ENCODE measurements around the gene RIMS4. TPM values are rescaled to one million over a fixed set of nuclear protein-coding genes. Genes with fewer than 3 reads are reported as not detected.
A peak's percentile ranks its signal among the peaks of the same experiment; 100 is the strongest.

The RIMS4 gene
- total RNA-seq, 1 experiment from 2014 or later, result 3.2 TPM

DNA sequence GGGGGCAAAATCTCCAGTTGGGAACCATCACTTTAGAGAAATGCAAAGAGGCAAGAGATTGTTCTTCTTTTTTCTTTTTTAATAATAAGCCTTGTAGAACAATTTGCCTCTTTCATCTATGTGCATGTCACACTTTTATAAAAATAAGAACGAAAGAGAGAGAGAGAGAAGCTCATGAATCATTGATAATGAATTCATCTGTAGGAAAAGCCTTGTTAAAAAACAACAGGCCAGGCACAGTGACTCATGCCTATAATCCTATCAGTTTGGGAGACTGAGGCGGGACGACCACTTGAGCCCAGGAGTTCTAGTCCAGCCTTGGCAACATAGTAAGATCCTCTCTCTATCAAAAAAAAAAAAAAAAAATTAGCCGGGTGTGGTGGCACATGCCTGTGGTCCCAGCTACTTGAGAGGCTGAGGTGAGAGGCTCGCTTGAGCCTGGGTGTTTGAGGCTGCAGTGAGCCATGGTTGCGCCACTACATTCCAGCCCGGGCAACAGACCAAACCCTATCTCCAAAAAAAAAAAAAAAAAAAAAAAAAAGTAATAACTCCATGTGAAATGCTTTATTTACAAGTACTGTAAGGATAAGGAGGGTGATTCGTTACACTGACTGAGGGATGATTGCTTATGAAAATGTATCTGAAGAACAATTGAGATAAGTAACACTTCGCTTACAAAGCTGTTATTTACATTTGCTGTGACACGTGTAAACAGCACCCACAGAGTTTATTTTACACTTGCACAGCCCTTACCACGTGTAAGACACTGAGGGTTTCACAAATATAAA, 89.2 kb downstream of the RIMS4 start:
- peak; percentile 79 for DNase-seq (ENCODE audit: low spot score)

DNA sequence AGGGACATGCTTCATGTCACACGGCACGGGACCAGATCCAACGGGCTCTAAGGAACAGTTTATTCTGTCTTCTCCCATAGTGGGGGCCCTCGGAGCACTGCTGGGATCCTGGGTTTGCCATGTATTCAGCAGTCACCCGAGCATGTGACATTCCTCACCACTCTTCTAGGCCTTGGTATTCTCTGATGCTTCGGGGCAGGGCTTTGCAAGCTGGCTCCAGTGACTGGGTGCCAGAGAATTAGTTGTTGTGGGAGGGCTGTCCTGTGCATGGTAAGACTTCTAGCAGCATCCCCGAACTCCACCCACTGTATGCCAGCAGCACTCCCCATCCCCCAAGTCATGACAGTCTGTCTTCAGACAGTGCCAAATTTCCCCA, 89.7 kb downstream of the RIMS4 start:
- DNase-seq (ENCODE audit: low spot score), result peak; percentile 84

DNA sequence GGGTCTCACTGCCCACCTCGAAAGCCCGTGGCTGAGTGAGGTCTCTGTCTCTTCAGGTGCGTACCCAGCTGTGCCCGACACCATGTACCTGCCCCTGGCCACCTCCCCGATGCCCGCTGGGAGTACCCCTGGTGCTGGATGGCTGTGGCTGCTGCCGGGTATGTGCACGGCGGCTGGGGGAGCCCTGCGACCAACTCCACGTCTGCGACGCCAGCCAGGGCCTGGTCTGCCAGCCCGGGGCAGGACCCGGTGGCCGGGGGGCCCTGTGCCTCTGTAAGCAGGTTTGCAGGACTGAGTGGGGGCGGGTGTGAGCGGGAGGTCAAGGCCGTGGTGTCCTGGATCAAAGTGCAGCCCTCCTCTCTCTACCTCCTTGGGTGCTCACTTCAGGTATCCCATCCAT, 90.5 kb downstream of the RIMS4 start:
- DNase-seq (ENCODE audit: low spot score), result no peak

DNA sequence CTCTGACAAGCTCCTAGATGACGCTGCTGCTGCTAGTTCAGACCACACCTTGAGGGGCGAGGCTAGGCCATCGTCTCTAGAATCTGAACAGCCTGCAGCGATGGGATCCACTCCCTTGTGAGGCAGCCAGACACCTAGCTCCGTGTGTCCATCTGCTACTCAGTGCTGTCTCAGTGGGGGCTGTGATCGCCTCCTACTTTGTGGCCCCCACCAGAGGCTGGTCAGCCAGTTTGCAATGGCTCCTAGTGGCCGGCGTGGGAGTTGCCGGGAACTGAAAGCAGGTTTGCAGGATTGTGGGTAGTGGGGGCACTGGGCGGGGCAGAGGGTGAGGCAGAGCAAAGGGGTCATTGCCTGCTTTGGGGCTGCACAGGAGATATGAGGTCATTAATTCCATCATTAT, 92.4 kb downstream of the RIMS4 start:
- DNase-seq (ENCODE audit: low spot score), result no peak

DNA sequence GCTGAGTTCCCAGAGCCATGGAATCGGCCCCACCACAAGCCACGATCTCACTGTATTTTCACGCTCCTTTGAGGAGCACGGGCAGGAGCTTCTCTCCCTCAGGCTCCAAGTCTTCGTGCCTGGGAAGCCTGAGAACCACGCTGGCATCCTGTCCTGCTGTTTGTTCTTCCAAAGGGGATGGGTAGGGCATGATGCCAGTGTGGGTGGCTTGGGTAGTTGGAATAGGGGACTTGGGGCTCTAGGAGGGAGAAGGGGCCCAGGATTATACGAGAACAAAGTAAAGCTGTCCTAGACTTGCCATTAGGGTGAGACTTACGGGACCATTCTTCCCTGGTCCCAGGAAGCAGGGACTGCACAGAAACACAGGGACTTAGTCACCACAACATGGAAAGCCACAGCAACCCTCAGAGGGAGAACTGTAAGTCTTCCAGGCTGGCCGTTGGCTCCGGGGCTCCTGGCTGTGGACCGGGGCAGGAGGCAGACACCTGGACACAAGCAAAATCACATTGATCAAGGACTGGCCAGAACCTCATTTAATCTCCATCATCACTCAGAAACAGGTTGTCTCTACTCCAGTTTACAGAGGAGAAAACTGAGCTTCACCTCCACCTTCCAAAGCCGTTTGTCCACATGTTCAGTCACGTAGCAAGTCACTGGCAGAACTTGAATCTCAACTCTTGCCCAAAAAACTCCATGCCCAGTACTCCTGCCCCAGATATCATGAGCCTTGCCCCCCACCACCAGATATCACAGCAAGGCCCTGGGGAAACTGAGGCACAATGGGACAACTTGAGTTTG, 93.8 kb downstream of the RIMS4 start:
- peak; percentile 39 for DNase-seq (ENCODE audit: low spot score)

DNA sequence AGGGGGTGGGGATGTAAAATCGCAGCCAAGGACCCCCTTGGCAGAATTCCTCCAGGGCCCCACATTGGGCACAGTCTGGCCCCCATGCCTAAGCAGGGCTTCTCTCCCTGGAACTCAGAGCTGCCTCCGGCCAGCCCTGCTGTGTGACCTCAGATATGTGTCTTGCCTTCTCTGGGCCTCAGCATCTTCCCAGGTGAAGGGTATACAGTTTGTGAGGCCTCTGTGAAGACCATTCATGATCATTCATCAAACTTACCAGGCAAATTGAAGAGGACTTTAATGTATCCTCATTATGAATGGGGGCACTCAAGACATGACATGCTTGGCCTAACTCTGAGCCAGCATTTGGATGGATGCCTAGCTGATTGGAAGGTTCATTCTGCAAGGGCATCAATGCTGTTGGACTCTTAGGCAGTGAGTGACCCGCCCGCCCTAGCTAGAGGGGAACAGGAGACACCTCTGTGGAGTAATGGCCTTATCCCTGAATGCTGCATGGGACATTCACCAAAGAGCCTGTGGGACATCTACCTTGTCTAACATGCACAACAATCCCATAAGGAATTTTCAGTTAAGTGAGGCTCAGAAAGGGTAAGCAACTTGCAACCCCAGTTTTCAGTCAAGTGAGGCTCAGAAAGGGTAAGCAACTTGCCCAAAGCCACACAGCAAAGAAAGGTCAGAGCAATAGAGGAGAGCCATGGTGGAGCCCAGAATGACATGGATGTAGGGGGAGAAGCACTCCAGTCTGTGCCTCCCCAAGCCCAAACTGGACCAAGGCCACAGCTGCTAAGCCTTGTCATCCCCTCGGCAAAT, 94.6 kb downstream of the RIMS4 start:
- no peak for DNase-seq (ENCODE audit: low spot score)

DNA sequence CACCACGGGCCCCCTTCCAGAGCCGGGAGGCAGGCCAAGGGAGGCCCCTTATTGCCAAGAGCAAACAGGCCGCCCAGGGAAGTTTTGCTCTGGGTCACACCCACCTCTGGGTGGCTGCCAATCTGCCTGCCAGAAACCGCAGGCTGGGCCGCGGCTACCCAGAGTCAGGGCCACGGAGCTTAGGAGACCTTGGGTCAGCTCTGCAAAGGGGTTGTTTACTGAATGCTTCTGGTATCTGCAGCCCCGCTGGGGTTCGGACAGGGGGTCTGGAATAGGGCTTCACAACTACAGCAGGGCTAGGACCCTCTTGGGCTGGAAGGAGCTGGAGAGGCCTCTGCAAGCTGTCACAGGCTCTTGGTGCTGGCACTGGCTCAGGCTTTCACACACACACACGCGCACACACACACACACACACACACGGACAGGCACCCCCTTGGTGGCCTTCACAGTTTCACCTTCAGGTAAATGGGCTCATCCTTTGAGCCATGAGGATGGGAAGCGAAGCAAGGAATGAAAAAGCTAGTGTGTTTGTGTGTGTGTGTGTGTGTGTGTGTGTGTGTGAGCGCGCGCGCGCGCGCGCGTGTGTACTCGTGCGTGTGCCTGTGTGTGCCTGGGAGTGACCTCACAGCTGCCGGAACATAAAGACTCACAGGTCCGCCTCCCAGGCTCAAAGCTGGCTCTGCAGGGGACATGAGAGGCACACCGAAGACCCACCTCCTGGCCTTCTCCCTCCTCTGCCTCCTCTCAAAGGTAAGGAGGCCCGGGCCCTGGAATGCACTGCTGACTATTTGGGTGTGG, 95.4 kb downstream of the RIMS4 start, which contains the start of gene CCN5:
Gene CCN5 (plus strand): TSS at position 669 of the 798 bp plus-strand sequence. CDS start 22 bp downstream, at position 691.
- peak; percentile 76 for DNase-seq (ENCODE audit: low spot score)

DNA sequence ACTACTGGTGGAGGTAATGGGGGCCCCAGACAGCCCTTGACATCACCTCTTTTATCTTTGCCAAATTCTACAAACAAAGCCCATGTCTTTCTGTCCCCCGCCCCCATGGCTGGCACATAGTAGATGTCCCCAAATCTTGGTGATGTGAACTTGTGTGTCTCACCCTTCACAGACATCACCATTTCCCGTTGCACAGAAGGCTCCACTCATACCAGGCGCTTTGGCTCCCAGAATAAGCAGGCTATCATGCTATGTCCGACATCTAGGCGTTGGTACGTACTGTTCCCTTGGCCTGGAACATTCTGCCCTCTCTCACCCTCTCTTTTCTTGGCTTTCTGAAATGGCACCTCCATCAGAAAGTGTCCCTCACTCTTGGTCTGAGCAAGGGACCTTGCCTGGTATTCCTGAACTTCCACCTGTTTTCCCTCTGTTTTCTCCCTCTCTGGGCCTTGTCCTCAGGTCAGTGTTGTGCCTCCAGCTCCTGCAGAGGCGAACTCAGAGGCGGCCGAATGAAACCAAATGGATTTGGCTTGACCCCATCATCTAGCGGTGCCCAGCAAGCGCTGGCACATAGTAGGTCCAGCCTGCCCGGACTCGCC, 96.1 kb downstream of the RIMS4 start:
- no peak for DNase-seq (ENCODE audit: low spot score)

DNA sequence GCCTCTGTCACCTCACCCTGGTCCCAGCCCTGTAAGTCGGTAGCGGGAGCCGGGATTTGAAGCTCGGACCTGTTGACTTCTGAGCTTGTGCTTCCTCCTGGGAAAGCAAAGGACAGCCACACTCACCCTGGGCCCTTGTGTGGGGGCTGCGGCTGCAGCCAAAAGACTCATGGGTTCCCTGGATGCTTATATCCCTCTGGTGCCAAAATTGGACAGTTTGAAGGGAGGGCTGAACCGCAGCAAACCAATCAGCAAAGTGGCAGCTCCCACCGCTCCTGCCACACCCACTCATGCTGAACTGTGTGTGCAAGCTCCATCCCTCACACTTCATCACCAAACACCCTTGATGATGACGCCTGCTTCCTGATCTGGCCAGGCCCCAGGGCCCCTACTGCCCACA, 99.1 kb downstream of the RIMS4 start:
- DNase-seq (ENCODE audit: low spot score), result no peak

DNA sequence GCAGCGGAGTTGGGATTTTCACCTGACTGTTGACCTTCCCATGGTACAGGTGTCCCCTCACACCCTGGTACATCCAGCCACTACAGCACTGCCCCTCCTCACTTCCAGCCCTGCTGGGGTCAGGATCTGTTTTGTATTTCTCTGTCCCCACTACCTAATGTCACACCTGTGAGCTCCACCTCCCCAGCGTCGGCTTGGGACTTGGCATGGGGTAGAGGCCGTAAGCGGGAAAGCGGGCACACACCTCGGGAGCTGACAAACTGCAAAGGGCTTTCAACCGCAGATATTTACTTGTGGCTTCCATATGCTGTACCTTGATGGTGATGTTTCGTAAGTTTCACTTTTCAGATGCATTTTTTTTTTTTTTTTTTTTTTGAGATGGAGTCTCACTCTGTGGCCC, 100.5 kb downstream of the RIMS4 start:
- no peak for DNase-seq (ENCODE audit: low spot score)

DNA sequence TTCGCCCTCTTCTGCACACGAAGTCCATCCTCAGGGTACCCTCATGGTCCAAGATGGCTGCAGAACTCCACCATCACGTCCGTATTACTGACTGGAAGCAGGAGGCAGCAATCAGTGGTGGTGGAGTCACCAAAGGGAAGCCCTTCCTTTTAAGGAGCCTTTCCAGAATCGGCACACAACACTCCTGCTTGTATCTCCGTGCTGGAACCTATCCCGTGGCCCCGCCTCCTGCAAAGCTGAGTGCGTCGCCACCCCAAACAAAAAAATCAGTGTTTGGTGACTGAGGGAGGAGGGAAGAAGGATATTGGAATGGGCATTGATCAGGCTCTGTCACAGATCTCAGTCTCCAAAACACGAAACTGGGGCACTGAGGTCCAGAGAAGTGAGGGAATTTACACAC, 101.0 kb downstream of the RIMS4 start:
- DNase-seq (ENCODE audit: low spot score), result no peak

DNA sequence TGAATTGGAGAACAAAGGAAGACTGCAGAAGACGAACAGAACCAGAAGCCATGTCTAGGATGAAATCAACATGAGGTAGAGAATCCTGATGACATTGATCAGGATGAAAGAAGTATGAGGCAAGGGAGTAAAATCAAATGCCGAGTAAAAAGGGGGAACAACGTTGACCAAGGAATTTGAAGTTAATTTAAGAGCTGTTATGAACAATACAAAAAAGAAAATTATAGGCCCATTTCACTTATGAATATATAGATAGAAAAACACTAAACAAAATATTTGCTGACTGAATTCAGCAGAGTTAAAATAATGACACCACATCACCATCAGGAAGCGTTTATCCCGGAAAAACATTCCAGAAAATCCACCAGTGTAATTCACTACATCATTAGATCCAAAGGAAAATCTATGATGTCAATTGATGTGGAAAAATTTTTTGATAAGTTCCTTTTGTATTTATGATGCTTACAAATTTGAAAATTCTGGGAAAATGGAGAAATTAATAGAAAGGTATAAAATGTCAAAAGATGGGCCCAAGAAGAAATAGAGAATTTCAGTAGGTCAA, 103.2 kb downstream of the RIMS4 start:
- no peak for DNase-seq (ENCODE audit: low spot score)

DNA sequence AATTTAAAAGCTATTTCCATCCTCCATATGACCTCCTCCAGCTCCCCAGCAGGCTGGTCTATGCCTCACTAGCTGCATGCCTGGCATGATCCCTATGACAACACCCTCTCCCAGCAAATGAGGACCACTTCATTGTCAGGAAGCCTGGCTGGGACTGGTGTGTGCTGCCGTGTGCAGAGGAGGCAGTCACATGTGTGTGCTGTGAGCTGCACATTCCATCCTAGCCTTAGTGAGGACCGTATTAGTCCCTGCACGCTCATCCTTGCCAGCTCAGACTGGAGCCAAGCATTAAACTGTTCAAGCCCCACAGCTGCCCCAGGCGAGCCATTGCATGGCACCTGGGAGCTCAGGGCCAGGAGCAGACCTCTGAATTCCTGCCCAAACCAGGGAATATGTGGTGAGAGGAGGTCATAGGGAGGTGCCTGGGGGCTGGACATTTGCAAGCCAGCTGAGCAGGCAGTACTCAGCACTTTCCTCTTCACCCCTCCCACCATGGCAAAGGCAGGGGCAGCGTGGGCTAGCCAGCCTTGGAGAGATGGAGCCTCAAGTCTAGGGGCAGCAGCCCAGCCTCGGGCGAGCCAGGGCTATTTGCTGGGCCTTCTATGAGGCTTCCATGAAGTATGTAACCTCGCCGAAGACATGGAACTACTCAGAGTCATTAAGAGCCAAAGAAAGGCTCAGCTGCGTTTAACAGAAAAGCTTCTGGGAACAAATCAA, 103.9 kb downstream of the RIMS4 start:
- DNase-seq (ENCODE audit: low spot score), result no peak

DNA sequence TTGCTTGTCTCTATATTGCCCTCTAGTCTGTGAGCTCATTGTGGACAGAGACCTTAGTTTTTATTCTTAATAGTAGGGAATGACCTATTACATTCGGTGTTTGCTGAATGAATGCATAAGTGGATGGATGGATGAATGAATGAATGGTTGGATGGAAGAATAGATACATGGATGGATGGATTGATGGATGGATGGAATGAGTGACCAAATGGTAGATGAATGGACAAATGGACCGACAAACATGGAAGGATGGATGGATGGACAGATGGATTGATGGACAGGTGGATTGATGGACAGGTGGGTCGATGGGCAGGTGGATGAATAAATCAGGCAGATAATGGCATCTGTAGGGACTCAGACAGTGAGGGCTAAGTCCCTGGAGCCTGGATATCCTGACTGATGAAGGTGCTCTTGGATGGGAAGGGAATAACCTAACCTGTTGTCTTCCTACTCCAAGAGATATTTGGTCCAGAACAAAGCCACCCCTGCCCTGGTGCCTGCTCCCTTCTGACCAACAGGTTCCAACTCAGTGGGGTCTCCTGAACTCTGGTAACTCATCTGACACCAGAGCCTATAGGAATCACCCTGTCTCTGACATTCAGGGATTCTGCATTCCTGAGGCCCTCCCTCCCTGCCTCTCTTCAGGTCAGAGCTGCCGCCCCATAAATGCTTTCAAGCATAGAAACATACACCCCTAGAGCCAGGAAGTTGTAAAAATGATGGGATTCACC, 104.8 kb downstream of the RIMS4 start:
- no peak for DNase-seq (ENCODE audit: low spot score)

DNA sequence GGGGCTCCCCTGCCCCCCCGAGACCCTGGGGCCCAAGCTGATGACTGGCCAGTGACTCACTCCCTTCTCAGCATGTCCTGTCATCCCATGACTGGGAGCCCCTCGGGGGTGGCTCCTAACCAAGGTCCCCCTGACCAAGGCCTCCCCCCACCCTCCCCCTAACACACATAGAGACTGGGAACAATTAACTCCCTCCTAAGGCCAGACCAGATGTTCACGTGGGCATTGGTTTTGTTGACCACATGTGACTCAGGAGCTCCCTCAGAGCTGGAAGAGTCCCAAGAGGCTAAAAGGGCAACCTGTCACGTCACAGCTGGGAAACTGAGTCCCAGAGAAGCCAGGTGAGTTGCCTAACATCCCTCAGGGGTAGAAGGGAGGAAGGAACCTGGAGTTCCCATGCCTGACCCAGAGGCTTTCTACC, 105.8 kb downstream of the RIMS4 start:
- DNase-seq (ENCODE audit: low spot score), result no peak

DNA sequence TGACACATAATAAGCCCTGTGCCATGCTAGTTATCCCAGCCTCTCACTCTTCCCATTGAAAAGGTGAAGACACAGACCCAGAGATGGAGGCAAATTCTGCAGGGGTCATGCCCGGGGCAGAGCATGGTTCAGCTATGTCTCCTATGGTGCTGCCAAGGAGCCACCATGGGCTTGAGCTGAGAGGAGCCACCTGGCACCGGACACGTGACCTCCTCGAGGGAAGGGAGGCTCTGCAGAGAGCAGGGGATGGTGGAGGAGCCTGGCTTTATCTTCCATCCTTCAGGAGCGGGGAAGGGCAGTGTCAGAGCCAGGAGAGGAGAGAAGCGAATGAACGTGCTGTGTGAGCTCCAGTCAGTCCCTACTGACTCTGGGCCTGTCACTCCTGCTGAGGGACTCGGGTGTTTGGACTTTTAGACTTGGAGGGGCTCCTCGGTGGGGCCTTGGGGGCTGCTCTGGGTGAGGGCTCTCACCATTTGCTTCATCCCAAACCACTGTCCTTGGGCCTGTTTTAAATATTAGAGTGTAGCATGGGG, 106.3 kb downstream of the RIMS4 start:
- DNase-seq (ENCODE audit: low spot score), result no peak

DNA sequence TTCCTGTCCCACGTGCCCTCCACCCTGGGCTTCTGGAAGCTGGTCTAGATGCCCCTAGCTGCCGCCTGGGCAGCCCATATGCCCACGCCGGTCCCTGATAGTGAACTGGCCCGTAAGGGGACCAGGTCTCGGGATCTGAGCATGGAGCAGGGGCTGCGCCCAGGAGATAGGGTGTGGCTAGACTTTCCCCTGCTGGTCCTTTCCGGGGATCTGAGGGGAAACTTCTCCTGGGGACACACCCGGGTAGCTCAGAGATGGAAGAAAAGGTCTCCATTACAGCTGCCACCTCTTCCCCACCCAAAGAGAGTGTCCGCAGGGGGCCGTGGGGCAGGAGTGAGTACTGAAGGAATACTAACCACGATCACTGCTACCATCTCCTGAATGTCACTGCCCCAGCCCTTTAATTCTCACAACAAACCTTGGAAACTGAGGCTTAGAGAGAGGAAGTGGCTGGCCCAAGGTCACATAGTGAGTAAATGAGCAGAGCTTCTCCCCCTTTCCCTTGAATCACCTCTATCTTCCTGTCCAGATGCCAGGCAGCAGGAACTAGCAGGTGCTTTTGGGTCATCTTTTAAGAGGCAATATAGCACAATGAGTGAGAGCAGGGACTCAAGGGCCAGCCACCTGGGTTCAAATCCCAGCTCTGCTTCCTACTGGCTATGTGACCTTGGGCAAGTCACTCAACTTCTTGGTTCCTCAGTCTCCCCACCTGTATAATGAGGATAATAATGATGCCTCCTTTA, 107.0 kb downstream of the RIMS4 start:
- no peak for DNase-seq (ENCODE audit: low spot score)

DNA sequence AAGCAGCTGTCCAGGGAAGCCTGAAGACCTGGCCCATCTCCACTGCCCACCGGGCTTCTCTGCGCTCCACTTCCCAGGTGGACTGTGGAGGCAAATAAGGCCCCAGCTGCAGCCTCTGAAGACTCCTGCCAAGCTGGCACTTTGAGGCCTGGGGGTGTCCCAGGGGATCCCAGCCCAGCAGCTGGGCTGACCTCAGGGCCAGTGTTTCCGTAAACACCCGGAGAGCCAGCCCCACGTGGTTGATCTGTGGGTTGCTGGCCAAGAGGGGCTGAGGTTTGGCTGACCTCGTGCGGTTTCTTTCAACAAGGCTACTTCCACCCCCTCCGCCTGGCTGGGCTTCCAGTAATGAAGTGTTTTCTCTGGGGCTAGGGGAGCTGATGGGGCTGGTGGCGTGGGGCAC, 107.6 kb downstream of the RIMS4 start:
- DNase-seq (ENCODE audit: low spot score), result peak; percentile 88

Measured in H4 (cell line).